DMS 273 (cell line): ENCODE data around the gene CIAO3.
A peak's percentile ranks its signal among the peaks of the same experiment; 100 is the strongest.

Experiments used
- DNase-seq: peaks from one replicate; lab custom pipeline; 2025; ENCODE audit not compliant: unreplicated experiment; lab: John Stamatoyannopoulos, UW

Gene CIAO3

GRCh38 chr16:736936-737481 is 3.8 kb downstream of the CIAO3 start:
- no peak for DNase-seq

GRCh38 chr16:735982-736453 is 4.8 kb downstream of the CIAO3 start:
- DNase-seq: no peak

- DNase-seq: no peak
These were observed 5.6 kb downstream of the CIAO3 start for GRCh38 chr16:734981-735881.

GRCh38 chr16:734208-734980 is 6.4 kb downstream of the CIAO3 start:
- DNase-seq: no peak

- peak; percentile 51 for DNase-seq
These were observed 7.2 kb downstream of the CIAO3 start for GRCh38 chr16:733382-734207.

GRCh38 chr16:732936-733335 is 7.9 kb downstream of the CIAO3 start:
- no peak for DNase-seq

- no peak for DNase-seq
These were observed 8.5 kb downstream of the CIAO3 start for GRCh38 chr16:732332-732731.

GRCh38 chr16:730666-731509 is 9.9 kb downstream of the CIAO3 start:
- no peak for DNase-seq

- DNase-seq: no peak
These were observed 10.8 kb downstream of the CIAO3 start for GRCh38 chr16:729768-730665.

- peak; percentile 69 for DNase-seq
These were observed 11.7 kb downstream of the CIAO3 start for GRCh38 chr16:728890-729744.

GRCh38 chr16:728131-728889 is 12.5 kb downstream of the CIAO3 start:
- DNase-seq: peak; percentile 94

GRCh38 chr16:727291-727977 is 13.4 kb downstream of the CIAO3 start:
- DNase-seq: peak; percentile 64

- DNase-seq: peak; percentile 93
These were observed 14.1 kb downstream of the CIAO3 start, which contains the start of the genes CCDC78 and HAGHL for GRCh38 chr16:726438-727290. TSS of gene CCDC78 (minus strand) at chr16:726443. CDS start at chr16:726367, 76 bp downstream. TSS of gene HAGHL (plus strand) at chr16:727106. CDS start at chr16:727510, 404 bp downstream.

- no peak for DNase-seq
These were observed 14.7 kb downstream of the CIAO3 start for GRCh38 chr16:726188-726437.

- no peak for DNase-seq
These were observed 15.2 kb downstream of the CIAO3 start for GRCh38 chr16:725463-726187.
